GM21717 (cell line): ENCODE data around the gene ATRN.
"Not testable (repeated sequence)": the region's sequence is repeated elsewhere in the genome, so short reads cannot be mapped to it uniquely, and the experiment has no call there.

Source experiments
- ATAC-seq: cut with Tn5 transposase; IDR thresholded peaks from one replicate; pipeline ENCODE4 v1.9.1; 2021; ENCODE audit warnings: mild to moderate bottlenecking, moderate library complexity; ENCODE audit not compliant: unreplicated experiment

The ATRN gene

DNA sequence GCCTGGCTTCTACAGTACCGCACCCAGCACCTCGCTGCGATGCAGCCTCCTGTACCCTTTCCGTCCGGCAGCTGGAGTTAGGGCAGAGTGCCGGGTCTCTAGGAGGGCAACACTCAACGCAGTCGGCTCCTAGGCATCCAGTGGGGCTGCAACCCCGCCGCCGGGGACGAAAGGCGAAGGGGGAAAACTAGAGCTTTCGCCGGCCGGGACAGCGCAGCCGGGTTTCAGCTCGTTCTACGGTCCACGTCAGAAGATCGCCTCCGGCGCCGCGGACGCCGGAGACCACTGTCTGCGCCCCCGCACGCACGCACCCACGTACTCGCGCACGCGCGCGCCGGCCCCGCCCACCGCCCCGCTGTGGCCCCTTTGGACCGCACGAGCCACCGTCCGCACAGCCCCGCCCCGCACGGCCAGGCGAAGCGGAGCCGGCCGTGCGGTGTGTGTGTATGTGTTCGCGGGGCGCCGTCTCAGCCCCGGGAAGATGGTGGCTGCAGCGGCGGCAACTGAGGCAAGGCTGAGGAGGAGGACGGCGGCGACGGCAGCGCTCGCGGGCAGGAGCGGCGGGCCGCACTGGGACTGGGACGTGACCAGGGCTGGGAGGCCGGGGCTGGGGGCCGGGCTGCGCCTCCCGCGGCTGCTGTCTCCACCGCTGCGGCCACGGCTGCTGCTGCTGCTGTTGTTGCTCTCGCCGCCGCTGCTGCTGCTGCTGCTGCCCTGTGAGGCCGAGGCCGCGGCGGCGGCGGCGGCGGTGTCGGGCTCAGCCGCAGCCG is at the start of gene ATRN:
Gene ATRN, plus strand, starts transcription at position 392 of the 770 bp plus-strand sequence. Its CDS starts 90 bp downstream, at position 482.
- ATAC-seq, result peak; percentile 72

- no peak for ATAC-seq
Measured at GRCh38 chr20:3421985-3422384, 48.8 kb upstream of the ATRN start.

DNA sequence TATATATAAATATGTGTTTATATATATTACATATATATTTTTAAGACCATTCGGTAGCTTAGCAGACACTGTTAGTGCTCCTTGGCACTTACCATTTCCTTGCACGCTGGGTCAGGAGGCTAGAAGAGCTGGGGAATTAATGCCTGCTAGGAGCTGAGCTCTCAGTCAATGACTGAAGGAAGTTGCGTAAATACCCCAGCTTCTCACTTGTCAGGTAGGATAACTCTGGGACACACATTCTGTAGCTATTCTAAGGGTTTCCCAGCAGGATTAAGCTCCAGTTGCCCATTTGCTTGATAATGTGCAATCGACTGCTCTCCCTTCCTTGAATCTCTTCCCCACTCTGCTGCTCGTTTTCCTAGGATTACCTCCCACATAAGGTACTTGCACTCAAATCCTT is 47.7 kb upstream of the ATRN start:
- ATAC-seq, result no peak

DNA sequence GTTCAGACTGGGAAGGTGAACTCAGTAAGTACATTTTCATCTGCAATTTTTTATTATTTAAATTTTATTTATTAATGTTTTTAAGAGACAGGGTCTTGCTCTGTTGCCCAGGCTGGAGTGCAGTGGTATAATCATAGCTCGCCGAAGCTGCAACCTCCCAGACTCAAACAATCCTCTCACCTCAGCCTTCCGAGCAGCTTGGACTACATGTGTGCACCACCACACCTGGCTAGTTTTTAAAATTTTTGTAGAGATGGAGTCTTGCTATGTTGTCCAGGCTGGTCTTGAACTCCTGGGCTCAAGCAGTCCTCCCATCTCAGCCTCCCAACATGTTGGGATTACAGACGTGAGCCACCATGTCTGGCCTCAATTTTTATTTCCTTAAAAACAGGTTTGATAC is 44.1 kb upstream of the ATRN start:
- not testable (repeated sequence) for ATAC-seq

DNA sequence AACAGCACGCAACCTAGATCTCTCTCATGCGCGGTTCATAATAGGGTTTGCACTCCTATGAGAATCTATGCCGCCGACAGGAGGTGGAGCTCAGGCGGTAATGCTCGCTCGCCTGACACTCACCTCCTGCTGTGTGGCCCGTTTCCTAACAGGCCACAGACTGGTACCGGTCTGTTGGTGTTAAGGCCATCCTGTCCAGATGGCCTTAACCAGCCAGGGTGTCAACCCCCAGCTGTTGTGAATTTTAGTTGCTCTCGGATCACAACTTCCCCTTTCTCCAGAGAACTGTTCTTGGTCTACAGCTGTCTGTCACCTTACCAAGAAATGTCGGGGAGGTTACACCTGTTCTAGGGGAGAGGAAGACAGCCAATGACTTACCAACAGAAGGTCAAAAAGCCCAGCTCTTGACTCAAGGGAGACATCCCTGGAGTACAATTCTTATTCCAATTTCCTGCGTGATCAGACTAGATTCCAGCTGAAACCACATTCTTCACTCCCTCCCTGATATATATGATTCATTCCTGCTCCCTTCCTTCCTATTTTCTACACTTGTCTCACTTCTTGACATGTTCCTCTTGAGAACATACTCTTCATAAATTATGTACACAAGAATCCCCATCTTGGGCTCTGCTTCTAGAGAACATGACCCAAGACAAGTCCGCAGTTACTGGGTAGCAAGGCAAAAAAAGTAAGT is 40.3 kb upstream of the ATRN start:
- ATAC-seq, result peak; percentile 73

DNA sequence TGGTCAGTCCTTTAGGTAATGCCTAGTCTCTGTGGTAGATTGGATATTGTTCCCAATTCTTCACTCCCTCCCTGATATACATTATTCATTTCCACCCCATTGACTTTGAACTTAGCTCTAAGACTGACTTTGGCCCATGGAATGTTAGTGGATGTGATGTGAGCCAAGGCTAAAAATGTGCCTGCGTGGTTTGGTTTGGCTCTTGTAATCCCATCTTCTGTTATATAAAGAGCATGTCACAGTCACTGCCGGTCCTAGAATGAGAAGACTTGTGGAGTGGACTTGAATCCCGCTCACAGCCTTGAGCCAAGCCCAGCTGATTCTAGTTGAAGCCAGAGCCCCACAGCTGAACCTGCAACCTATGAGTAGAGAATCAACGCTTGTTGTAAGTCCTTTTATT is 39.7 kb upstream of the ATRN start:
- no peak for ATAC-seq

- no peak for ATAC-seq
Measured at GRCh38 chr20:3432844-3433243, 38.0 kb upstream of the ATRN start.

DNA sequence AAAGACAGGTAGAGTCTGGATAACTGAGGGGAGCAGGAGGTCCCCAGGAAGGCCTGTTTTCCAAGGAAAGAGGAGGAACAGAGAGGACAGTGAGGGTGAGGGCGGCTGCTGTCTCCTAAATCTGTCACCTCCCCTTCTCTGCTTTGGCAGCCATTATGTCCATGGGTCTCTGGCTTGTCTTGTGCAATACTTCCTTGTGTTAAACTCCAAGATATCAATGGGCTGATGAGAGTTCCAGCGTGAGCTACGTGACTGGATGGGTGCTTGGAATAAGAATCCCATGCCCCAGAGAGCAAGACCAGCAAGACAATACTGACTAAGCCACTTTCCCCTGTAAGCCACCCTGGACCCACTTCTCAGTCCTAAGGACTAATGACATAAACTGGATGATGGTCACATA is 37.1 kb upstream of the ATRN start:
- no peak for ATAC-seq

GRCh38 chr20:3434232-3434631 is 36.6 kb upstream of the ATRN start:
- ATAC-seq, result no peak

DNA sequence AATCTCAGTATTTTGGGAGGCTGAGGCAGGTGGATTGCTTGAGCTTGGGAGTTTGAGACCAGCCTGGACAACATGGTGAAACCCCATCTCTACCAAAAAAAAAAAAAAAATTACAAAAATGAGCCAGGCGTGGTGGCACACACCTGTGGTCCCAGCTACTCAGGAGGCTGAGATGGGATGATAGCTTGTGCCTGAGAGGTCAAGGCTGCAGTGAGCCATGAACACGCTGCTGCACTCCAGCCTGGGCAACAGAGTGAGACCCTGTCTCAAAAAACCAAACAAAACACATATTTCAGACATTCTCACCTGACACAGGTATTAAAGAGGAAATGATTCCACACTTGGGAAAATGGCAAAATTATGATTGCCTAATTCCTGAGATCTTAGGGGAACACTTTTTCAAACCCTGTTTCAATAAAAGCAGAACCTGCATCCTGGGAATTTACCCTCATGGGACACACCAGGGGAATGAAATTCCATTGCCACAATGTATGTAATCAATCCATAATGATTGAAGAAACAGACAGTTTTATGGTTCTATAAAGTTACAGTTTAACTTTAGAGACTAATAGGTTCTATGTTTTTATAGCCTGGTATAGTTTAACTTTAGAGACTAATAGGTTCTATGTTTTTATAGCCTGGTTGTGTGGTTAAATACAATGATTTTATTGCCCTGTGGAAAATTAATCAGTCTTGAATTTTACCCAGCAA is 33.8 kb upstream of the ATRN start:
- no peak for ATAC-seq

DNA sequence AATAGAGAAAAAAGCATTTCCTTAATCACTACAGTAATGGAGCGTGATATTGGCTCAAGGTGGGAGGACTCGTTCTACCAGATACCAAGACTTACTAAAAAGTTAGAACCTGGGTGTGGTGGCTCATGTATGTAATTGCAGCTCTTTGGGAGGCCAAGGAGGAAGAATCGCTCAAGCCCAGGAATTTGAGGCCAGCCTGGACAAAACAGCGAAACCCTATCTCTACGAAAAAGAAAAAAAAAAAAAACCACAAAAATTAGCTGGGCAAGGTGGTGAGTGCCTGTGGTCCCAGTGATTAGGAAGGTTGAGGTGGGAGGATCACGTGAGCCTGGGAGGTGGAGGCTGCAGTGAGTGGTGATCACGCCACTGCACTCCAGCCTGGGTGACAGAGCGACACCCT is 24.0 kb upstream of the ATRN start:
- no peak for ATAC-seq

GRCh38 chr20:3447321-3447720 is 23.5 kb upstream of the ATRN start:
- no peak for ATAC-seq

DNA sequence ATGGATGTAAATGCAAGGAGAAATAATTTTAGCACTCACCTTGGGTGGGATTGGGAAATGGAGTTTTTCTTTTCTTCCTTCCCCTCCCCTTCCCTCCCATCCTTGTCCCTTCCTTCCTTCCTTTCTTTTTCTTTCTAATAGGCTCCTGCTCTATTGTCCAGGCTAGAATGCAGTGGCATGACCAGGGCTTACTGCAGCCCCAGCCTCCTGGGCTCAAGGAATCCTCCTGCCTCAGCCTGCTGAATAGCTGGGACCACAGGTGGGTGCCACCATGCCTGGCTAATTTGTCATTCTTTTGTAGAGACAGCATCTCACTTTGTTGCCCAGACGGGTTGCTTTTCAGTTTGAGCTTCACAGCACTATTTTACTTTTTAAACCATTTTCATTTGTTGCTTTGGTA is 21.5 kb upstream of the ATRN start:
- no peak for ATAC-seq

DNA sequence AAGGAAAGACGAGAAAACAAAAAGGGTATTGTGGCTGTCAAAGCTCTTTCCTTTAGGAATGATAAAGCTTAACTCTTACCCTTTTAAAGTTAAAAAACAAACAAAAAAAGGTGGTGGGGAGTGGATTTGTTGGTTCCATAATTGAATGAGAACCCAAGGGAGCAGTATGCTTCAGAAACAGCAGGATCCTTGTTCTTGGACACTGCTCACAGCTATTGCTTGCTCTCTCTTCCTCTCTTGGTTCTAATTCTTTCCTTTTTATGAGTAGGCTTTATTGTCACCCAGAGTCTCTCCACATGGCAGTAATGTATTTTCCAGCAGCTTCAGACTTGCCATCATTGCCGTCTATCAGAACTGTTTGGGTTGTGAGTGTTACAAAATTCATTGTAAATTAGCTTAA is 18.7 kb upstream of the ATRN start:
- ATAC-seq, result no peak

GRCh38 chr20:3452690-3453089 is 18.1 kb upstream of the ATRN start:
- ATAC-seq, result no peak

GRCh38 chr20:3454831-3455230 is 16.0 kb upstream of the ATRN start:
- ATAC-seq, result no peak

GRCh38 chr20:3456648-3457047 is 14.2 kb upstream of the ATRN start:
- ATAC-seq, result no peak

- ATAC-seq, result no peak
Measured at GRCh38 chr20:3459881-3460307, 10.9 kb upstream of the ATRN start.

DNA sequence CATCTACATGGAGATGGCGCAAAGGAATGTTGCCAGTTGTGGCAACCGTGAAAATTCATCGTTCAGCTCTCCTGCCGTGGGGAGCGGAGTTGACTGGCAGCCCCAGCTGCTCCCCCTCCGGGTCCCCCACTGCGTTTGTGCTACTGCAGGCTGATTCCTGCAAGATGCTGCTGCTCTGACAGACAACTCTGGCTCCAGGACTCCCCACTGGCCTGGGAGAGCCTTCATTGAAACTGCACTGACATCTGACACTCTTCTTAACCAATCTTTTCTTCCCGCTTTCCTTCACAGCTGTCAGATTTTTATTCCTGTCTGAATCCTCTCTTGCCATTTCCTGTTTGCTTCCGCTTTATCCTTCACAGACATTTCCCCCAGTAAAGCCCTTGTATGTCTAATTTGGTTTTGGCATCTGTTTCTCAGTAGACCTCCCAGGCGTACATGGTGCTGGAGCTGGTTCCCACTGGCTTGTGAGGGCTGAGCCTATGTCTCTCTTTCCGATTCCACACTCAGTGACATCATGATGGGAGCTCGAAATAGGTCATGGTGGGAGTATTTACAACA is 9.5 kb upstream of the ATRN start:
- ATAC-seq, result no peak

DNA sequence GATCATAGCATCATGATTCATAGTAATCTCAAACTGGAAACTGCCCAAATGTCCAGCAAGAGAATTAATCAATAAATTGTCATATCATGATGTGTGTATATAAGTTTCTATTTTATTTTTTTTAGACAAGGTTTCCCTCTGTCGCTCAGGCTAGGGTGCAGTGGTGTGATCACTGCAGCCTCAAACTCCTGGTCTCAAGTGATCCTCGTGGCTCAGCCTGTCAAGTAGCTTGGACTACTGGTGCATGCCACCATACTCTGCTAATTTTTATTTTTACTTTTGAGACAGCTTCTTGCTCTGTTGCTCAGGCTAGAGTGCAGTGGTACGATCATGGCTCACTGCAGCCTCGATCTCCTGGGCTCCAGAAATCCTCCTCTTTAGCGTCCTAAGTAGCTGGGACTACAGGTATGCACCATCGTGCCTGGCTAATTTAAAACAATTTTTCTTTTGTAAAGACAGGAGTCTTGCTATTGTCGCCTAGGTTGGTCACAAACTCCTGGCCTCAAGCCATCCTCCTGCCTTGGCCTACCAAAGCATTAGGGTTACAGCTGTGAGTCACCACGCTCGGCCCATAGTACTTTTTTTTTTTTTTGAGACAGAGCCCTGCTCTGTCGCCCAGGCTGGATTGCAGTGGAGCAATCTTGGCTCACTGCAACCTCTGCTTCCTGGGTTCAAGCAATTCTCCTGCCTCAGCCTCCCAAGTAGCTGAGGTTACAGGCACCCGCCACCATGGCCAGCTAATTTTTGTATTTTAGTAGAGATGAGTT is 8.7 kb upstream of the ATRN start:
- no peak for ATAC-seq

DNA sequence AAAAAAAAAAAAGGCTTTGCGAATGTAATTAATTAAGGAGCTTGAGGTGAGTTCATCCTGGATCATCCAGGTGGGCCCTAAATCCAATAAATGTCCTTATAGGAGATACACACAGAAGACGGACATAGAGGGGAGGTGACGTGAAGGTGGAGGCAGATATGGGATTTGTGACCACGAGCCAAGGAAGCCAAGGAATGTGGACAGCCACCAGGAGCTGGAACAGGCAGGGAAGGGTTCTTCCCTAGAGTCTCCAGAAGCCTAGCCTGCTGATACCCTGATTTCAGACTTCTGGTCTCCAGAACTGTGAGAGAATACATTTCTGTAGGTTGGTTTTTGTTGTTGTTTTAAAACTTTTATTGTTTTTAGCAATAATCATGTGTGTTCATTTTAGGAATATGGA is 6.7 kb upstream of the ATRN start:
- no peak for ATAC-seq
